Thyroid gland (tissue), 4 donors: Measurements from ENCODE around the gene DIS3L2. TPM values are rescaled to one million over a fixed set of nuclear protein-coding genes. Genes with fewer than 3 reads are reported as not detected.

Experiments
- DNase-seq, 2 donors: peaks; one replicate each; pipeline ENCODE4 v3.0.0-alpha.2; 2019
- H3K27ac ChIP-seq, 3 donors: fragments of 200-600 bp; sonication (generic); 1 replicate in 2 of 3; 2 replicates in 1 of 3; pipeline ENCODE4 v1.5.1; 2016 to 2019; ENCODE audit warnings: mild to moderate bottlenecking in 1 of 3, moderate library complexity in 1 of 3
- H3K27me3 ChIP-seq: fragments of 200-600 bp; sonication (generic); one replicate; pipeline ENCODE4 v1.5.1; 2019
- H3K36me3 ChIP-seq, 2 donors: fragments of 200-600 bp; sonication (generic); one replicate each; pipeline ENCODE4 v1.5.1; 2016 to 2019
- H3K4me1 ChIP-seq, 2 donors: fragments of 200-600 bp; sonication (generic); one replicate each; pipeline ENCODE4 v1.5.1; 2017 to 2019
- H3K4me3 ChIP-seq, 3 donors: fragments of 200-600 bp; sonication (generic); replicated peaks in 1 of 3; 1 replicate in 2 of 3; 2 replicates in 1 of 3; pipeline ENCODE4 v1.5.1; 2016; ENCODE audit warnings: mild to moderate bottlenecking in 1 of 3
- H3K9me3 ChIP-seq: fragments of 200-600 bp; sonication (generic); one replicate; pipeline ENCODE4 v1.5.1; 2017
- POLR2A ChIP-seq, 2 donors: fragments of 450-650 bp; IDR thresholded peaks; one replicate each; pipeline ENCODE4 v1.6.1; 2017; ENCODE audit warnings: antibody characterized with exemption in 2 of 2, mild to moderate bottlenecking in 2 of 2, moderate library complexity in 1 of 2
- WGBS, 2 donors: methylation state at CpG; one replicate each; pipeline ENCODE4 v1.1.5; 2017; 5-methylcytosine and 5-hydroxymethylcytosine counted together
- intact Hi-C: fragments of 100-400 bp; cut with DNase I; formaldehyde crosslinking; loops from one replicate; pipeline ENCODE4 v1.15.1; 2023
- total RNA-seq, 4 donors: library from RNA; depleted of rRNA; stranded (reverse); fragments of >200 nt; gene quantifications; one replicate each; pipeline ENCODE4 v1.2.3, GENCODE V29; 2016
- TF ChIP-seq, protein P1 (sequence below), 6 experiments: fragments of 200-600 bp in 3 of 6; fragments of 450-650 bp in 3 of 6; sonication (generic) in 3 of 6; IDR thresholded peaks; one replicate each; pipeline ENCODE4 v1.5.1; 2016 to 2019; ENCODE audit warnings: antibody characterized with exemption in 6 of 6, mild to moderate bottlenecking in 2 of 6, inconsistent platforms in 1 of 6, moderate library complexity in 1 of 6

Gene DIS3L2
- total RNA-seq, 4 donors from 2014 or later: 42.2 to 68.7 (median 50.3) TPM

DNA sequence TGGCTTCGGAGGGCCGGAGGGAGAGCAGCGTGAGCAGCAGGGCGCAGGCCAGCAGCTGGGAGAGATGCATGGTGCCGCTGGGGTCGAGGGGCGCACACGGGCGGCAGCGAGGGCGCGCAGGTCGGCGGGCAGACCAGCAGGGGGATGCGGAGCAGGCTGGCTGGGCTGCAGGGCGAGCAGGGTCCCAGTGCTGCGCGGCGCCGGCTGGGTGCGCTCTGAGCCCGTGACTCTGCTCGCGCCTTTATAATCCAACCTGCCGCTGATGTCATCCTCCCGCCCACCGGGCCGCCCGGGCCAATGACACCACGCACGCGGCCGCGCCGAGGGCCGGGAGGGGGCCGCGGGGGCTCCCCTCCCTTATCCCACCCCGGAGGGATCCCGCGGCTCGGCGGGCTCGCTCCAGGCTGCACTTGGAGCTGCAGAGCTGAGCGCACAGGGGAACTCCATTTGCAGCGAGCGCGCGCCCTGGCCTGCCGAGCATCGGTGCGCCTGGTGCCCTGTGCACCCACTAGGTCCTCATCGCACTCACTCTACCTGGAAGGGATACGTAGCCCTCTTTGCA, 35.3 kb upstream of the DIS3L2 start, which contains the start of gene NPPC:
TSS of gene NPPC (minus strand) at position 217 of the 562 bp plus-strand sequence. CDS start at position 70, 147 bp downstream.
- TF ChIP-seq, protein P1, sequence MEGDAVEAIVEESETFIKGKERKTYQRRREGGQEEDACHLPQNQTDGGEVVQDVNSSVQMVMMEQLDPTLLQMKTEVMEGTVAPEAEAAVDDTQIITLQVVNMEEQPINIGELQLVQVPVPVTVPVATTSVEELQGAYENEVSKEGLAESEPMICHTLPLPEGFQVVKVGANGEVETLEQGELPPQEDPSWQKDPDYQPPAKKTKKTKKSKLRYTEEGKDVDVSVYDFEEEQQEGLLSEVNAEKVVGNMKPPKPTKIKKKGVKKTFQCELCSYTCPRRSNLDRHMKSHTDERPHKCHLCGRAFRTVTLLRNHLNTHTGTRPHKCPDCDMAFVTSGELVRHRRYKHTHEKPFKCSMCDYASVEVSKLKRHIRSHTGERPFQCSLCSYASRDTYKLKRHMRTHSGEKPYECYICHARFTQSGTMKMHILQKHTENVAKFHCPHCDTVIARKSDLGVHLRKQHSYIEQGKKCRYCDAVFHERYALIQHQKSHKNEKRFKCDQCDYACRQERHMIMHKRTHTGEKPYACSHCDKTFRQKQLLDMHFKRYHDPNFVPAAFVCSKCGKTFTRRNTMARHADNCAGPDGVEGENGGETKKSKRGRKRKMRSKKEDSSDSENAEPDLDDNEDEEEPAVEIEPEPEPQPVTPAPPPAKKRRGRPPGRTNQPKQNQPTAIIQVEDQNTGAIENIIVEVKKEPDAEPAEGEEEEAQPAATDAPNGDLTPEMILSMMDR (IDR thresholded peaks at IDR 0.05): peak in 4 of 6 experiments; percentile 17 to 61 (median 32)
- TF ChIP-seq POLR2A (IDR thresholded peaks at IDR 0.05): peak in 1 of 2 donors; percentile 59
- H3K4me3 ChIP-seq: peak within 1 kb of the TSS in 1 of 3 donors; percentile 35
- no peaks in the 10 kb centered on the region for H3K27me3 ChIP-seq
- H3K4me1 ChIP-seq: peaks cover 14 to 25% of the 10 kb centered on the region in 2 donors
- intact Hi-C loops: loop anchor here (5.0 to 10.0 kb wide), 3 partner anchors 74 to 599 kb away; partner anchors contain the start of genes CHRND and PRSS56
- H3K27ac ChIP-seq: no peak within 1 kb of the TSS
- no peaks in the 10 kb centered on the region for H3K9me3 ChIP-seq
- WGBS, 2 donors: 0% methylated on average over 18 of the region's 54 CpGs; no CpG with 5 or more reads in 1 of the 2 donors
- no peaks in the 10 kb centered on the region for H3K36me3 ChIP-seq
- peak; percentile 56 to 64 for DNase-seq

DNA sequence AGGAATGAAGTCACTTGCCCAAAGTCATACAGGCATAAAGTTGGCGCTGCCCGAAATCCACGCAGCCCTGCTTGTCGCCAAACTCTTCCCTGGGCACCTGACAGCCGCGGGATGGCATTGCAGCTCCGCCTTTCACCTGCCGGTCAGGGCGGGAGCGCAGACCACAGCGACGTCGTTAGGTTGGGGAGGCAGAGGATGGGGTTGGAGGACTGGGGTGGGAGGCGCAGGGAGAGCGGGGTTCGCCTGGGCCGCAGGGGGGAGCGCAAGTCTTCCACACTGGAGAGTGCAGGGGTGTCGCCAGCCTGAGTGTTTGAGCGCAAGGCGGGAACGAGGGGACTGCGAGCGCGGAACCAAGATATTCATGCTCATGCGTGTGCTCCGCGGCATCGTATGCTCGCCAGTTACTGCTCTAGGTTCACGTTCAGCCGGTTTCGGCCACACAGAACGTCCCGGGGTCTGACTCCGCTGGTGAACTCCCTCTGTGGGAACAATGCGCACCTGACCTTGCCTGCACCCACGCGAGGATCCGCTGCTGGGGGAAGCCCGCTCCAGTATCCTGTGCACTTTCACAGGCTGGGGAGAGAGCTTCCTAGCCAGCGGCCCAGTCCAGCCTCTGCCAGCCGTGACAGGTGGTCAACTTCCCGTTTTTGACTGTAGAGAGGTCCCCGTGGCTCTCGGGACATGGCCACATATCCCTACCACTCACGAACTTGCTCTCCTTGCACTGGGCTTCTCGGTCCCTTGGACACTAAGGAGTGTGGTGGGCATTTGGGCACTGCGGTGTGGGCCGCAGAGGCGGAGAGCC, 34.5 kb upstream of the DIS3L2 start:
- H3K4me1 ChIP-seq: peaks cover 14 to 25% of the 10 kb centered on the region in 2 donors
- H3K4me3 ChIP-seq: peak overlapping the region in 1 of 3 donors; percentile 35
- TF ChIP-seq POLR2A (IDR thresholded peaks at IDR 0.05): no peak
- TF ChIP-seq, protein P1 (IDR thresholded peaks at IDR 0.05): peak in 3 of 6 experiments; percentile 12 to 43 (median 34)
- no peaks in the 10 kb centered on the region for H3K9me3 ChIP-seq
- 12 to 38% methylated on average over 8 to 42 of the region's 51 CpGs for WGBS, 2 donors
- no peaks in the 10 kb centered on the region for H3K27me3 ChIP-seq
- no peak overlapping the region for H3K27ac ChIP-seq
- peak; percentile 55 to 61 for DNase-seq
- no peaks in the 10 kb centered on the region for H3K36me3 ChIP-seq
- intact Hi-C loops: loop anchor here (5.0 to 10.0 kb wide), 3 partner anchors 75 to 598 kb away; partner anchors contain the start of genes CHRND and PRSS56

DNA sequence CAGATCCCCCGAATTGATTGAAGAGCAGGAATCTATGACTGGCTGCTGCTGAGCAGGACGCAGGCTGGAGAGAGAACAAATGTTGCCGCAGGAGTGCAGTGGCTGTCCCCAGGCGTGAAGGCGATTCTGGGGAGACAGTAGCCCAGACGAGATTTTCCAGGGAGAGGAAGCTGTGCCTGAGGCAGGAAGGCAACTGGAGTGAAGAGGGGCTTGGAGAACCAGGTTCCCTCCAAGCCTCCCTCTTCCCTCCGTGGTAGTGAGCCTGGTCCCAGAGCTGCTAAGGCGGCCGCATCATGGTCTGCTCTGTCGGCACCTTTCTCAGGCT, 34.0 kb upstream of the DIS3L2 start:
- Histone ChIP-seq H3K9me3 (no peaks in the 10 kb centered on the region), H3K36me3 (no peaks in the 10 kb centered on the region), H3K27me3 (no peaks in the 10 kb centered on the region), H3K27ac (no peak overlapping the region), H3K4me1 (peaks cover 14 to 25% of the 10 kb centered on the region in 2 donors), H3K4me3 (no peak overlapping the region)
- intact Hi-C loops: loop anchor here (5.0 to 10.0 kb wide), 3 partner anchors 75 to 597 kb away; partner anchors contain the start of genes CHRND and PRSS56
- DNase-seq: no peak
- TF ChIP-seq POLR2A (IDR thresholded peaks at IDR 0.05): no peak
- TF ChIP-seq, protein P1 (IDR thresholded peaks at IDR 0.05): no peak
- WGBS, 2 donors: 72% methylated on average over 10 of the region's 10 CpGs

DNA sequence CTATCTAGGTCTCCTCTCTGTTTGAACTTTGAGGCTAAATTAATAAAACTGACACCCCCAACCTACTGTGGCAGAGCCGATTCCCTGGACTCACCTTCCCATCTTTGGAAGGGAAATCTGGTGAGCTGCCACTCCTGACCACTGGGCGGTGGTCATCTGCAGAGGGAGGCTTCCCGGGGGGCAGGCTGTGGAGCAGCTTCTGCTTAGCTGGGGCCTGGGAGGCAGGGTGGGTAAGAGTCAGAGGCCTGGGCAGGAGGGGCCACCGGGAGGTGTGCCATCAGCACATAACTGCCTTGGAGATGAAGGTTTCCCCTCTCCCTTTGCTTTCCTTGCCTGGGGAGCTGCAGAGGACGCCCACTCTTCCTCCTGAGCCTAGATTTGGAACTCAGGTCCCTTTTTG, 33.0 kb upstream of the DIS3L2 start:
- intact Hi-C loops: loop anchor here (5.0 to 10.0 kb wide), 3 partner anchors 76 to 596 kb away; partner anchors contain the start of genes CHRND and PRSS56
- TF ChIP-seq, protein P1 (IDR thresholded peaks at IDR 0.05): no peak
- TF ChIP-seq POLR2A (IDR thresholded peaks at IDR 0.05): no peak
- H3K36me3 ChIP-seq: no peaks in the 10 kb centered on the region
- DNase-seq: no peak
- H3K9me3 ChIP-seq: no peaks in the 10 kb centered on the region
- no peak overlapping the region for H3K4me3 ChIP-seq
- H3K27ac ChIP-seq: no peak overlapping the region
- H3K27me3 ChIP-seq: no peaks in the 10 kb centered on the region
- H3K4me1 ChIP-seq: peaks cover 14 to 25% of the 10 kb centered on the region in 2 donors
- WGBS, 2 donors: 72 to 90% methylated on average over 3 to 5 of the region's 5 CpGs
